Liver (tissue), 3 donors: ENCODE measurements around the gene NPEPL1.

Source experiments
- EGR1 ChIP-seq, 2 donors: IDR thresholded peaks; 2 replicates each; pipeline ENCODE4 v1.6.1; 2016 to 2018; ENCODE audit warnings: antibody characterized with exemption in 2 of 2, low read depth in 2 of 2
- RXRA ChIP-seq, 2 donors: IDR thresholded peaks; 2 replicates each; pipeline ENCODE4 v1.6.1; 2017 to 2018; ENCODE audit warnings: antibody characterized with exemption in 2 of 2, mild to moderate bottlenecking in 1 of 2
- TAF1 ChIP-seq: conservative IDR thresholded peaks from 2 replicates; pipeline ENCODE4 v1.6.1; 2016; ENCODE audit warnings: antibody characterized with exemption, mild to moderate bottlenecking
- YY1 ChIP-seq: IDR thresholded peaks from 2 replicates; pipeline ENCODE4 v1.6.1; 2016; ENCODE audit warnings: antibody characterized with exemption, mild to moderate bottlenecking
- TF ChIP-seq, protein P1 (sequence below): fragments of 150-350 bp; IDR thresholded peaks from 2 replicates; pipeline ENCODE4 v1.5.1; 2017; ENCODE audit warnings: improper control_type of control experiment, low read depth, low read length; ENCODE audit not compliant: missing input control
- TF ChIP-seq, protein P2 (sequence below): IDR thresholded peaks from 2 replicates; pipeline ENCODE4 v1.6.1; 2016; ENCODE audit warnings: antibody characterized with exemption
- TF ChIP-seq, protein P3 (sequence below): IDR thresholded peaks from 2 replicates; pipeline ENCODE4 v1.6.1; 2016; ENCODE audit warnings: antibody characterized with exemption
- TF ChIP-seq, protein P4 (sequence below): IDR thresholded peaks from 2 replicates; pipeline ENCODE4 v1.6.1; 2016; ENCODE audit warnings: antibody characterized with exemption, mild to moderate bottlenecking
- donor health status: healthy.
- donor health status: healthy.

DNA sequence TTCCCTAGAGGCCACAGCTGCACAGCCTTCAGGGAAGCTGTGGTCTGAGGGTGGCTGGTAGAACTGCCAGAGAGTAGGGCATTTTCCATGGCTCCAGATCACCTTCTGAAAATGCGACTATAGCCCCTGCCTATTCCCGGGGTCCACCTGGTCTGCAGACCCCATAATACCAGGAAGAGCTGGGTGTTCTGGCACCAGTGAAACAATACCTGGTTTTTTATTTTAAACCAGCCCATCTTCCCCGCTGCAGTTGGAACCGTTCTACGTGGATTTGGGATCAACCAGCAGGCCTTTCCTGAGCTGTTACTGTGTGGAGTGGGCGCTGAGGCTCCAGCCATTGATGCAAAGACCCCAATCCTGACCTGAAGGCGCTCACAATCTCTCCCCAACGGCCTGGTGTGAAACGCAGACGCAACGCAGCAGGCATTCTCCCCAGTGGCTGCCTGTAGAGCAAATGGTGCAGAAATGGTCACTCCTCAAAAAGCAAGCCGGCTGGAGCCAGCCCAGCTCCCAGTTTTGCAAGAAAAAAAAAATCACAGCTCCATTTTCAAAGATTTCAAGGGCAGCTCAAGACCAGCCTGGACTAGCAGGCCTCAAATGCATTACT, 11.3 kb downstream of the NPEPL1 start:
- TF ChIP-seq, protein P1, sequence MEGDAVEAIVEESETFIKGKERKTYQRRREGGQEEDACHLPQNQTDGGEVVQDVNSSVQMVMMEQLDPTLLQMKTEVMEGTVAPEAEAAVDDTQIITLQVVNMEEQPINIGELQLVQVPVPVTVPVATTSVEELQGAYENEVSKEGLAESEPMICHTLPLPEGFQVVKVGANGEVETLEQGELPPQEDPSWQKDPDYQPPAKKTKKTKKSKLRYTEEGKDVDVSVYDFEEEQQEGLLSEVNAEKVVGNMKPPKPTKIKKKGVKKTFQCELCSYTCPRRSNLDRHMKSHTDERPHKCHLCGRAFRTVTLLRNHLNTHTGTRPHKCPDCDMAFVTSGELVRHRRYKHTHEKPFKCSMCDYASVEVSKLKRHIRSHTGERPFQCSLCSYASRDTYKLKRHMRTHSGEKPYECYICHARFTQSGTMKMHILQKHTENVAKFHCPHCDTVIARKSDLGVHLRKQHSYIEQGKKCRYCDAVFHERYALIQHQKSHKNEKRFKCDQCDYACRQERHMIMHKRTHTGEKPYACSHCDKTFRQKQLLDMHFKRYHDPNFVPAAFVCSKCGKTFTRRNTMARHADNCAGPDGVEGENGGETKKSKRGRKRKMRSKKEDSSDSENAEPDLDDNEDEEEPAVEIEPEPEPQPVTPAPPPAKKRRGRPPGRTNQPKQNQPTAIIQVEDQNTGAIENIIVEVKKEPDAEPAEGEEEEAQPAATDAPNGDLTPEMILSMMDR = no peak
- TF ChIP-seq EGR1 (IDR thresholded peaks at IDR 0.05; ENCODE audit: low read depth in 2 of 2) (no peak), YY1 (no peak), TAF1 (no peak), RXRA (IDR thresholded peaks at IDR 0.05) (no peak)
- TF ChIP-seq, protein P2, sequence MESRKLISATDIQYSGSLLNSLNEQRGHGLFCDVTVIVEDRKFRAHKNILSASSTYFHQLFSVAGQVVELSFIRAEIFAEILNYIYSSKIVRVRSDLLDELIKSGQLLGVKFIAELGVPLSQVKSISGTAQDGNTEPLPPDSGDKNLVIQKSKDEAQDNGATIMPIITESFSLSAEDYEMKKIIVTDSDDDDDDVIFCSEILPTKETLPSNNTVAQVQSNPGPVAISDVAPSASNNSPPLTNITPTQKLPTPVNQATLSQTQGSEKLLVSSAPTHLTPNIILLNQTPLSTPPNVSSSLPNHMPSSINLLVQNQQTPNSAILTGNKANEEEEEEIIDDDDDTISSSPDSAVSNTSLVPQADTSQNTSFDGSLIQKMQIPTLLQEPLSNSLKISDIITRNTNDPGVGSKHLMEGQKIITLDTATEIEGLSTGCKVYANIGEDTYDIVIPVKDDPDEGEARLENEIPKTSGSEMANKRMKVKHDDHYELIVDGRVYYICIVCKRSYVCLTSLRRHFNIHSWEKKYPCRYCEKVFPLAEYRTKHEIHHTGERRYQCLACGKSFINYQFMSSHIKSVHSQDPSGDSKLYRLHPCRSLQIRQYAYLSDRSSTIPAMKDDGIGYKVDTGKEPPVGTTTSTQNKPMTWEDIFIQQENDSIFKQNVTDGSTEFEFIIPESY = no peak
- TF ChIP-seq, protein P3, sequence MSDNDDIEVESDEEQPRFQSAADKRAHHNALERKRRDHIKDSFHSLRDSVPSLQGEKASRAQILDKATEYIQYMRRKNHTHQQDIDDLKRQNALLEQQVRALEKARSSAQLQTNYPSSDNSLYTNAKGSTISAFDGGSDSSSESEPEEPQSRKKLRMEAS = no peak
- TF ChIP-seq, protein P4, sequence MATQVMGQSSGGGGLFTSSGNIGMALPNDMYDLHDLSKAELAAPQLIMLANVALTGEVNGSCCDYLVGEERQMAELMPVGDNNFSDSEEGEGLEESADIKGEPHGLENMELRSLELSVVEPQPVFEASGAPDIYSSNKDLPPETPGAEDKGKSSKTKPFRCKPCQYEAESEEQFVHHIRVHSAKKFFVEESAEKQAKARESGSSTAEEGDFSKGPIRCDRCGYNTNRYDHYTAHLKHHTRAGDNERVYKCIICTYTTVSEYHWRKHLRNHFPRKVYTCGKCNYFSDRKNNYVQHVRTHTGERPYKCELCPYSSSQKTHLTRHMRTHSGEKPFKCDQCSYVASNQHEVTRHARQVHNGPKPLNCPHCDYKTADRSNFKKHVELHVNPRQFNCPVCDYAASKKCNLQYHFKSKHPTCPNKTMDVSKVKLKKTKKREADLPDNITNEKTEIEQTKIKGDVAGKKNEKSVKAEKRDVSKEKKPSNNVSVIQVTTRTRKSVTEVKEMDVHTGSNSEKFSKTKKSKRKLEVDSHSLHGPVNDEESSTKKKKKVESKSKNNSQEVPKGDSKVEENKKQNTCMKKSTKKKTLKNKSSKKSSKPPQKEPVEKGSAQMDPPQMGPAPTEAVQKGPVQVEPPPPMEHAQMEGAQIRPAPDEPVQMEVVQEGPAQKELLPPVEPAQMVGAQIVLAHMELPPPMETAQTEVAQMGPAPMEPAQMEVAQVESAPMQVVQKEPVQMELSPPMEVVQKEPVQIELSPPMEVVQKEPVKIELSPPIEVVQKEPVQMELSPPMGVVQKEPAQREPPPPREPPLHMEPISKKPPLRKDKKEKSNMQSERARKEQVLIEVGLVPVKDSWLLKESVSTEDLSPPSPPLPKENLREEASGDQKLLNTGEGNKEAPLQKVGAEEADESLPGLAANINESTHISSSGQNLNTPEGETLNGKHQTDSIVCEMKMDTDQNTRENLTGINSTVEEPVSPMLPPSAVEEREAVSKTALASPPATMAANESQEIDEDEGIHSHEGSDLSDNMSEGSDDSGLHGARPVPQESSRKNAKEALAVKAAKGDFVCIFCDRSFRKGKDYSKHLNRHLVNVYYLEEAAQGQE = no peak
